ENCODE measurements around the gene OR10C1.

DNA sequence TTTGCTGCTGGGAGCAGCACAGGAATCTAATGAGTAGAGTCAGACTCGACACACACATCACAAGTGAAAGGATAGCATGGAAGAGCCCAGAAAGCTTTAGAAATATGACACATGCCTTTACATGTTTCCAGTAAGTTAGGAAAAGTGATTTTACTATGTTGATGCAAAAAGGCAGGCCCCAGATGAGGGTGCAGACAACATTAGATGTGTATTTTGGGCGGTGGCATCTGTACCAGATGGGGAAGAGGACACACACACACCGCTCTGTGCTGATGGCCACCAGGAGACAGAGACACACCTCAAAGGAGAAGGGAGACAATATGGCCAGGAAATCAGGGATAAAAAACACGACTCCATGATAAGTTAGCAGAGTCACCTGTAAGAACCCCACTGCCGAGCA lies 48.0 kb downstream of the OR10C1 start:
- TF ChIP-seq CTCF (conservative IDR thresholded peaks at IDR 0.05; ENCODE audit: low read depth, low read length): no peak
- TF ChIP-seq EZH2 (IDR thresholded peaks at IDR 0.05; ENCODE audit: borderline replicate concordance, low read depth, low read length, poor library complexity, severe bottlenecking): no peak
